CD4-positive, alpha-beta T cell treated with Interleukin-15 for 4 hours (primary cell): ENCODE measurements around the gene CH25H.
A peak's percentile ranks its signal among the peaks of the same experiment; 100 is the strongest.
"Not testable (repeated sequence)": the region's sequence is repeated elsewhere in the genome, so short reads cannot be mapped to it uniquely, and the experiment has no call there.

ENCODE experiments used
- DNase-seq: peaks from one replicate; pipeline ENCODE4 v3.0.0-alpha.2; 2020; ENCODE audit warnings: low spot score

The CH25H gene, protein sequence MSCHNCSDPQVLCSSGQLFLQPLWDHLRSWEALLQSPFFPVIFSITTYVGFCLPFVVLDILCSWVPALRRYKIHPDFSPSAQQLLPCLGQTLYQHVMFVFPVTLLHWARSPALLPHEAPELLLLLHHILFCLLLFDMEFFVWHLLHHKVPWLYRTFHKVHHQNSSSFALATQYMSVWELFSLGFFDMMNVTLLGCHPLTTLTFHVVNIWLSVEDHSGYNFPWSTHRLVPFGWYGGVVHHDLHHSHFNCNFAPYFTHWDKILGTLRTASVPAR

GRCh38 chr10:89207181-89207800 is at the start of gene CH25H:
CH25H (minus strand) TSS chr10:89207317; CDS start chr10:89207292, 25 bp downstream.
- DNase-seq, result peak; percentile 29

GRCh38 chr10:89256340-89256739 is 49.2 kb upstream of the CH25H start:
- DNase-seq, result no peak

DNA sequence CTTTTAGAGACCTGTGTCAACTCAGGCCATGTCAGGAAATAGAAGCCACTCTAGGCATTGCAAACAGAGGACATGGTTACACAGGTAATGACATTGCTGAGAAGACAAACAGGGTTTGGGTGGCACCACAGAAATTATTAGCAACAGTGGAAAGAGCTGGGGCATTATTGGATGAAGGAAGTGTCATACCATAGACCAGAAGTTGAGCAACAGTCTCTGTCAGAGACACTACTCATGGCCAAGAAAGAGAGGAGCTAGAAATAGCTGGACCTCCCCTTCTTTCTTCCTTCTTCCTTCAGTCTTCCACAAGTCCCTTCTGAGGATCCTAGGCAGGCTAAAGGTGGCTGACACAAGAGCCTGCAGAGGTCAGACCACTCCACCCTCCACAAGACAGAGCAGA is 48.7 kb upstream of the CH25H start:
- DNase-seq, result no peak

DNA sequence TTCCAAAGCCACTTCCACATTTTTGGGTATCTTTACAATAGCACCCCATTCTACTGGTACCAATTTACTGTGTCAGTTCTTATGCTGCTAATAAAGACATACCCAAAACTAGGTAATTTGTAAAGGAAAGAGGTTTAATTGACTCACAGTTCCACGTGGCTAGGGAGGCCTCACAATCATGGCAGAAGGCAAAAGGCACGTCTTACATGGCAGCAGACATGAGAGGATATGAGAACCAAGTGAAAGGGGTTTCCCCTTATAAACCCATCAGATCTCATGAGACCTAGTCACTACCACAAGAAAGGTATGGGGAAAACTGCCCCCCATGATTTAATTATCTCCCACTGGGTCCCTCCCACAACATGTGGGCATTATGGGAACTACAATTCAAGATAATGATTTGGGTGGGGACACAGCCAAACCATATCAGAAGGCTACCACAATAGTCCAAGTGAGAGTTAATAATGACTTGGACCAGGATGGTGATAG is 48.0 kb upstream of the CH25H start:
- not testable (repeated sequence) for DNase-seq

- no peak for DNase-seq
Observed at GRCh38 chr10:89252225-89252585, 45.1 kb upstream of the CH25H start.

GRCh38 chr10:89251409-89252224 is 44.5 kb upstream of the CH25H start, which contains the start of gene LIPA:
LIPA (minus strand) TSS chr10:89251775; CDS start chr10:89247648, 4,127 bp downstream.
- DNase-seq, result peak; percentile 98

GRCh38 chr10:89250865-89251408 is 43.8 kb upstream of the CH25H start:
- no peak for DNase-seq

DNA sequence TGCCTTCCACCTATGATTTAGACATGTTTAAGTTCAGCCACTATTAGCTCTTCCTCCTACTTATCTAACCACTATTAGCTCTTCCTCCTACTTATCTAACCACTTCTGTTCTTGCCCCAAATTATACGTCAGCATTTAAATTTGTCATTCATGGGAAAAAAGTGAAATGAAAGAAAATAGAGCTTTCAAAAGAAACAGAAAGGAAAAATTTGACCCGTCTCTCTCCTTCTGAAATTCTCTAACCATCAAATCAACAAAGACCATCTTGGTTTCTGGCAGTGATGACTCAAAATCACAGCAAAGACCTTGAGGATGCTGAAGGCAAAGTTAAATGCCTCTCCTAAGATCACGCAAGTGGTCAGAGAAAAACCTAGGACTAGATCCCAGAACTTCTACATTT is 41.9 kb upstream of the CH25H start:
- DNase-seq, result no peak

DNA sequence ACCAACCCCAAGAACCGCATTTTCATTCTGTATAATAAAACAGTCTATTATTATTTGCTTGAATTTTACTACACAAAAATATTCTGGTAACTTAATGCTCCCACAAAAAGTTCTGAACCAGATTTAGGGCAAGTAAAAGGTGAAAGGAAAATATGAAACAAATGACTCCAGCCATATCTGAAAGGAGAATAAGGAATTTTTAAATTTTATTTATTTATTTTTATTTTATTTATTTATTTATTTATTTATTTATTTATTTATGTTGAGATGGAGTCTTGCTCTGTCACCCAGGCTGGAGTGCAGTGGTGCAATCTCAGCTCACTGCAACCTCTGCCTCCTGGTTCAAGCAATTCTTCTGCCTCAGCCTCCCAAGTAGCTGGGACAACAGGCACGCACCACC is 40.5 kb upstream of the CH25H start:
- DNase-seq, result not testable (repeated sequence)

GRCh38 chr10:89245802-89246201 is 38.7 kb upstream of the CH25H start:
- no peak for DNase-seq

GRCh38 chr10:89242840-89243568 is 35.9 kb upstream of the CH25H start:
- no peak for DNase-seq

GRCh38 chr10:89242345-89242684 is 35.2 kb upstream of the CH25H start:
- DNase-seq, result no peak

GRCh38 chr10:89241486-89242344 is 34.6 kb upstream of the CH25H start:
- no peak for DNase-seq

- DNase-seq, result no peak
Observed at GRCh38 chr10:89241026-89241425, 33.9 kb upstream of the CH25H start.

DNA sequence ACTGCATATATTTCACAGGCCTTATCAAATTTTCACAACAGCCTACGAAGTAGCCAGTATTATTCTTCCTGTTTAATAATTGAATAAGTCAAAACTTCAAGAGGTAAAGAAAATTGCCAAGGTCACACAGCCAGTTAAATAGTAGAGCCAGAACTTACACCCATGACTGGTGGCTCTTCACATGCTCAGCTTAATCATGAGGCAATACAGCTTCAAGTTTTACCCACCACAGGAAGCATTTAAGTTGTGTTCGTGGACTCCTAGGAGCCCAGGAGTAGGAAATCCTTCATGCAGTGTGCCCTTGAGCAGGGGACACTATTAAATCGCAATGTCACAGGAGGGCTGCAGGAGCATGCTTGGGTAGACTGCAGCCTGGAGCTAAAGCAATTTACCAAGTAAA is 33.4 kb upstream of the CH25H start:
- no peak for DNase-seq

DNA sequence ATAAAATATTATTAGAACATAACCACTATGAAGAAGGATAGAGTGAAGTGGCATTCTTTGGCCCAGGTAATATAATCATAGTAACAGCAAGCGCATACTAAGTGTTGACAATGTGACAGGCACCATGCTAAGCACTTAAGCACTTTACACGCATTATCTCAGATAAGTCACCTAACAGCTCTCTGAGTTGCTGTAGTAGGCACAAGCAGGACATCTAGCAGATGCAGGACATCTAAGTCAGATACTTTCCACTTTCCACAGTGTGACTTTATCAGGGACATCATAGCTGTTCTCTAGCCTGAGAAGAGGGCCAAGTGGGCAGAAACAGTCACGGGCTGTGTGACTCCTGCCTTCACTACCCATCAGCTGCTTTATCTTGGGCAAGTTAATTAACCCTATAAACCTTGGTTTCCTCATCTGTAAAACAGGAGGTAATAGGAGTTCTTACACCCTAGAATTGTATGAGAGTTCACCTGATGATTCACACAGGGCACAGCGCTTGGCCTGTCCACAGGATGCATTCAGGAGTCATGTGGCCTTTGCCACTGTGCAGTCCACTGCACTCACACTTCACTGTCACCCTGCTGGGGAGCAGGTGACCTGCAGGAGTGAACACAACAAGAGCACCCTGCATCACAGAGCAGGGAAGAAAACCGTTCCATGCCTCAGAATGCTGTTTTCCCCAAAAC is 32.0 kb upstream of the CH25H start:
- DNase-seq, result no peak

- no peak for DNase-seq
Observed at GRCh38 chr10:89237849-89238248, 30.7 kb upstream of the CH25H start.

DNA sequence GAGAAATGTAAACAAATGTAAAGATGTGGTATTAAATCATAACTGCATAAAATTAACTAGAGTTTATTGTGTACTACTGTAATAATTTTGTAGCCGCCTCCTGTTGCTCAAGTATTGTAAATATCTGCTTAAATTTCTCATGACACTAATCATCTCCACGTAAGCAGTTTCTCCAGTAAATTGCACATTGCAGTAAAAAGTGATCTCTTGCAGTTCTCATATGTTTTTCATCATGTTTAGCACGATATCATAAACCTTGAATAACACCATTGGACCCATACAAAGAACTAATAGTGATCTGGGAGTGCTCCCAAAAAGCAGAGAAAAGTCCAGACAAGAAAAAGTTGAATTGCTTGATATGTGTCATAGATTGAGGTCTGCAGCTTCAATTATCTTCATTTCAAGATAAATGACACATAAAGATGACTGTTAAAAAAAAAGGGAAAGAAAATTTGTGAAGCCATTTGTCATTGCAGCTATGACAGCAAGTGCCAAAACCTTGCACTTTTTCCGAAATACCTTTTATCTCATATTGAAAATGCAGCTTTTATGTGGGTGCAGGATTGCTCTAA is 29.2 kb upstream of the CH25H start:
- DNase-seq, result no peak

DNA sequence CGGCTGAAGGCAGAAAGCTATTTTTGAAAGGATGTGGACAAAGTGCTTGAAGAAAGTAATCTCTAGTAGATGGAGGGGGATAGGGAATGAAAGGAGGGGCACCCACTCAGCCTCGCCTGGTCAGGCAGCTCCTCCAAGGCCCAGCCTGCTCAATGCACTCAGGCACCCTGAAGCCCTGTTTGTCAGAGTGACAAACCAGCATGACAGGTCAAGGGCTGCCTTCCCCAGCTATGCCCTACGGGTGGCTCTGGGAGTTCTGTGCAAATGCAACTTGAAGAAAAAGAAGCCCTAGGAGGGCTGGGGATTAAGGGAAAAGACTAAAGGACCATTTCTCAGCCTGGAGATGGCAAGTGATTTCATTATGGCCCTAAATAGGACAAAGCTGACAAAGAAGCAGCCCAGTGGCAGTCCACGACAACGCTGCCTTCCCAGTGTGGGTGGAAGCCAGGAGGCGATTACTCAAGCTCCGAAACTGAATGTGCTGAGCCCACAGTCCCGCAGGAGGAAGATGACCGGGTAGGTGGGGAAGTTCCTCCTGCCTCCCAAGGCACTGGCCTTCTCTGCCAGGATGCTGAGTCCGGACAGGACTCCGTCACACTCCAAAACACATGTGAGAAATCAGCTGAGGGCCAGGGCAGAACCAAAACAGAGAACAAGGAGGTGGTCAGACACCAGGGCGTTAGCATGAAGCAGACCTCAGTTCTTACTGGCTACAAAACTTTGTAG is 28.1 kb upstream of the CH25H start:
- no peak for DNase-seq
